ENCODE results near the gene EPS8L3. TPM values are rescaled to one million over a fixed set of nuclear protein-coding genes. Genes with fewer than 3 reads are reported as not detected.
A peak's percentile ranks its signal among the peaks of the same experiment; 100 is the strongest.
"Not testable (repeated sequence)": the region's sequence is repeated elsewhere in the genome, so short reads cannot be mapped to it uniquely, and the experiment has no call there.

EPS8L3 gene
- total RNA-seq, 1 donor = not detected

DNA sequence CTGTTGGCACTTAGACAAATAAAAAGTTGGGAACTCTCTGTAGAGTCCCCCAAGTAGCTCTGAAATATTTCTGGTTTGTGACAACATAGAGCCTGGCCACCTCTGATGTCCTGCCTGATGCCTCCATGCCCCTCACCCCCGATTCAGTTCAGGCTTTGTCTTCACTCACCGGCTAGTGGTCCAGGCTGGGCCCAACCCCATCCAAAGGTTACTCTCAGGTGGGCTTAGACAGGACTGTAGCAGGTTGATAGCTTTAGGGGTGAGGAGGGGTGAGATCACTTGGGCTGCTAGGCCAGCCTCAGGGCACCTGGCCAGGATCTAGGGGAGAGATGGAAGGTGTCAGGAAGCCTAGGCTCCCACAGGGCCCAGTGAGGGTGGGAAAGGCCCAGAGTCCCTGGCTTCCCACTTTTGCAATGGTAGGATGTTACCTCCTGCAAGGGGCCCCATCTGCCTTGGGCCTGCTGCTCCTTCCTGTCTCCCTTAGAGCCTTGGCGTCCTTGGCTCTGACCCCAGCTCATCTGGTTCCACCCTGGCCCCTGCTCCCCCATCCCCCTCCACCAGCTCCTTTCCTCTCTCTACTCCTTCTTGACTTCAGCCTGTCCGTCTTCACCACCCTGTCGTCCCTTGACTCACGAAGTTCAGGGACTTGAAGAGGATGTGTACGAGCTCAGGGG is 6.7 kb downstream of the EPS8L3 start:
- Histone ChIP-seq H3K4me2 (ENCODE audit: insufficient read depth, low read length) (no peak overlapping the region), H3K4me1 (ENCODE audit: insufficient read depth, low read length) (no peaks in the 10 kb centered on the region)

DNA sequence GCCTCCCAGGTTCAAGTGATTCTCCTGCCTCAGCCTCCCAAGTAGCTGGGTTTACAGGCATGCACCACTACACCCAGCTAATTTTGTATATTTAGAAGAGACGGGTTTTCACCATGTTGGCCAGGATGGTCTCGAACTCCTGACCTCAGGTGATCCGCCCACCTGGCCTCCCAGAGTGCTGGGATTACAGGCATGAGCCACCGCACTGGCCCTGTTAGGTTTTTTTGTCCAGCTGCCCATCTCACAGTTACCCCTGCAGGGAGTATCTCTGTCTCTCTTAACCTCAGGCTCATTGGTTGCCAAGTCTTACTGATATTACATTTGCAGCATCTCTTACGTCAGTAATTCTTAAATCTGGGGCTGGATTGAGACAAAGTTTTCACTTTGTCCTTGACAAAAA is 7.4 kb downstream of the EPS8L3 start:
- not testable (repeated sequence) for H3K27ac ChIP-seq (ENCODE audit: low read depth, low read length)

More for the DNA sequence above, 6.7 kb downstream of the EPS8L3 start:
- H3K27me3 ChIP-seq (ENCODE audit: insufficient read depth, low read length) = peaks cover 8% of the 10 kb centered on the region
- no peaks in the 10 kb centered on the region for H3K9me3 ChIP-seq (ENCODE audit: low read depth, low read length)
- no peak overlapping the region for H3K4me3 ChIP-seq (ENCODE audit: insufficient read depth, low read length)
- no peak overlapping the region for H3K27ac ChIP-seq (ENCODE audit: low read depth, low read length)
- no peaks in the 10 kb centered on the region for H3K79me2 ChIP-seq (ENCODE audit: insufficient read depth, low read length)
- DNase-seq (ENCODE audit: insufficient read length, low spot score, missing footprints) = no peak
- H4K20me1 ChIP-seq (ENCODE audit: insufficient read depth, low read length) = no peaks in the 10 kb centered on the region
- TF ChIP-seq, protein P1, sequence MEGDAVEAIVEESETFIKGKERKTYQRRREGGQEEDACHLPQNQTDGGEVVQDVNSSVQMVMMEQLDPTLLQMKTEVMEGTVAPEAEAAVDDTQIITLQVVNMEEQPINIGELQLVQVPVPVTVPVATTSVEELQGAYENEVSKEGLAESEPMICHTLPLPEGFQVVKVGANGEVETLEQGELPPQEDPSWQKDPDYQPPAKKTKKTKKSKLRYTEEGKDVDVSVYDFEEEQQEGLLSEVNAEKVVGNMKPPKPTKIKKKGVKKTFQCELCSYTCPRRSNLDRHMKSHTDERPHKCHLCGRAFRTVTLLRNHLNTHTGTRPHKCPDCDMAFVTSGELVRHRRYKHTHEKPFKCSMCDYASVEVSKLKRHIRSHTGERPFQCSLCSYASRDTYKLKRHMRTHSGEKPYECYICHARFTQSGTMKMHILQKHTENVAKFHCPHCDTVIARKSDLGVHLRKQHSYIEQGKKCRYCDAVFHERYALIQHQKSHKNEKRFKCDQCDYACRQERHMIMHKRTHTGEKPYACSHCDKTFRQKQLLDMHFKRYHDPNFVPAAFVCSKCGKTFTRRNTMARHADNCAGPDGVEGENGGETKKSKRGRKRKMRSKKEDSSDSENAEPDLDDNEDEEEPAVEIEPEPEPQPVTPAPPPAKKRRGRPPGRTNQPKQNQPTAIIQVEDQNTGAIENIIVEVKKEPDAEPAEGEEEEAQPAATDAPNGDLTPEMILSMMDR (IDR thresholded peaks at IDR 0.05; ENCODE audit: extremely low read depth, low read depth, low read length) = no peak
- no peaks in the 10 kb centered on the region for H3K36me3 ChIP-seq (ENCODE audit: insufficient read depth, low read length)
- no peak overlapping the region for H2AFZ ChIP-seq (ENCODE audit: low read length)

DNA sequence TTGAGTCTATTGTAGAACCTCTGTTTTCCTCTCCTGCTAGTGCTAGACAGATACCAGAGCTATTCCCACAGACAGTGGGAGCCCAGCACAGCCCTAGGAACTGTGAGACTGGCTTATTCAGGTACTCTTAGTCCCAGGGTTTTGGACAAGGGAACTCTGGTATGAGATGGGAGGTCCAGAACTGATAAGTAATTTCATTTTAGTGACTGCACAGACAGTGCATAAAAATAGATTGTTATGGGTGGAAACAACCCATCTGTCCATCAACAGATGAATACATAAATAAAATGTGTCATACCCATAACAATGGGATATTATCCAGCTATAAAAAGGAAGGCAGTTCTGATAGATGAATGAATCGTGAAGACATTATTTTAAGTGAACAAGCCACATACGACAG is 9.0 kb downstream of the EPS8L3 start:
- DNase-seq (ENCODE audit: insufficient read length, low spot score, missing footprints) = peak; percentile 64
- Histone ChIP-seq H3K9me3 (ENCODE audit: low read depth, low read length) (no peaks in the 10 kb centered on the region), H2AFZ (ENCODE audit: low read length) (no peak overlapping the region), H3K36me3 (ENCODE audit: insufficient read depth, low read length) (no peaks in the 10 kb centered on the region), H3K79me2 (ENCODE audit: insufficient read depth, low read length) (no peaks in the 10 kb centered on the region), H4K20me1 (ENCODE audit: insufficient read depth, low read length) (no peaks in the 10 kb centered on the region), H3K4me1 (ENCODE audit: insufficient read depth, low read length) (no peaks in the 10 kb centered on the region), H3K4me2 (ENCODE audit: insufficient read depth, low read length) (no peak overlapping the region), H3K4me3 (ENCODE audit: insufficient read depth, low read length) (no peak overlapping the region), H3K27me3 (ENCODE audit: insufficient read depth, low read length) (peaks cover 14% of the 10 kb centered on the region), H3K27ac (ENCODE audit: low read depth, low read length) (no peak overlapping the region)
- TF ChIP-seq, protein P1 (IDR thresholded peaks at IDR 0.05; ENCODE audit: extremely low read depth, low read depth, low read length) = no peak

More for the DNA sequence above, 7.4 kb downstream of the EPS8L3 start:
- not testable (repeated sequence) for H3K79me2 ChIP-seq (ENCODE audit: insufficient read depth, low read length); H3K9me3 ChIP-seq (ENCODE audit: low read depth, low read length); H3K4me3 ChIP-seq (ENCODE audit: insufficient read depth, low read length); H4K20me1 ChIP-seq (ENCODE audit: insufficient read depth, low read length); H2AFZ ChIP-seq (ENCODE audit: low read length); H3K4me2 ChIP-seq (ENCODE audit: insufficient read depth, low read length); H3K36me3 ChIP-seq (ENCODE audit: insufficient read depth, low read length); H3K4me1 ChIP-seq (ENCODE audit: insufficient read depth, low read length)
- peak; percentile 61 for DNase-seq (ENCODE audit: insufficient read length, low spot score, missing footprints)
- H3K27me3 ChIP-seq (ENCODE audit: insufficient read depth, low read length) = peaks cover 10% of the 10 kb centered on the region

DNA sequence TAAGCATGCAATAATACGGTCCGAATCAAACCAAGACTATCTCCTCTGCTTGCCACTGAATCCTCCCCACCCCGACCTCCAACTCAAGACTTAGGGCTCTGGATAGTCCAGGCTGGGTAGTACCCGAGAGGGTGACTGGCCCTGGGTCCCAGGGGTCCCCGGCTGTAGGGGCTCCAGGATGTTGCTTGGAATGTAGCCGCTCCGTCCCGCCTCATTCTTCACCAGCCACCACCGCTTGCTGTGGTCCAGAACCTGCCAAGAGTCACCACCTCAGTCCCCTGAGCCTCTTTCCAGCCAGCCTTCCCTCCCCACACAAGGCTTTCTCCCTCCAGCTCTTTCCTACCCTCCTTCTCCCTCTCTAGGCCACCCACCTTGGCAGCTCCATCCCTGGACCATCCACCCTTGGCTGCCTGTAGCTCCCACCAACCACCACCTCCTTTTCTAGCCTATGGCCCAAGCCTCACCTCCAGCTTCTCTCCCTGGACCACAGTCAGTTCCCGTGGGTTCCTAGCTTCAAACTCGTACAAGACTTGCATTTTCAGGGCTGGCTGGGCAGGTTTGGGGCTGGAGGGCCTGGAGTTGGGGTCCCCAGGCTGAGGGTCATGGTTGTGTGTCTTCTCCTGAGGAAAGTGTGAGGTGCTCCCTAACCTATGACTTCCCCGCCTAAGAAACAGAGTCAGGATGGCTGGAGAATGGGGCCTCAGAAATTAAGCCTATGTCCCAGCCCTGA is 12.0 kb downstream of the EPS8L3 start:
- TF ChIP-seq, protein P1 (IDR thresholded peaks at IDR 0.05; ENCODE audit: extremely low read depth, low read depth, low read length) = no peak
- peak; percentile 46 for DNase-seq (ENCODE audit: insufficient read length, low spot score, missing footprints)
- no peak overlapping the region for H2AFZ ChIP-seq (ENCODE audit: low read length)
- H3K36me3 ChIP-seq (ENCODE audit: insufficient read depth, low read length) = no peaks in the 10 kb centered on the region
- H3K4me3 ChIP-seq (ENCODE audit: insufficient read depth, low read length) = no peak overlapping the region
- no peaks in the 10 kb centered on the region for H4K20me1 ChIP-seq (ENCODE audit: insufficient read depth, low read length)
- H3K27ac ChIP-seq (ENCODE audit: low read depth, low read length) = no peak overlapping the region
- H3K9me3 ChIP-seq (ENCODE audit: low read depth, low read length) = no peaks in the 10 kb centered on the region
- H3K27me3 ChIP-seq (ENCODE audit: insufficient read depth, low read length) = peaks cover 24% of the 10 kb centered on the region
- no peaks in the 10 kb centered on the region for H3K79me2 ChIP-seq (ENCODE audit: insufficient read depth, low read length)
- H3K4me1 ChIP-seq (ENCODE audit: insufficient read depth, low read length) = no peaks in the 10 kb centered on the region
- H3K4me2 ChIP-seq (ENCODE audit: insufficient read depth, low read length) = no peak overlapping the region

Measured in osteoblast (primary cell).